Chondrocyte (in vitro differentiated cells): ENCODE results near the gene EME1. TPM values are rescaled to one million over a fixed set of nuclear protein-coding genes. Genes with fewer than 3 reads are reported as not detected.

Source experiments
- DNase-seq: peaks from one replicate; pipeline ENCODE4 v3.0.0; 2021; ENCODE audit warnings: mixed read lengths, low spot score
- H3K27ac Mint-ChIP-seq: one replicate; pipeline ENCODE4 v1.8.0; 2021; ENCODE audit warnings: mild to moderate bottlenecking, moderate library complexity, mixed read lengths; ENCODE audit not compliant: unreplicated experiment
- H3K27me3 Mint-ChIP-seq: 2 replicates; pipeline ENCODE4 v1.8.0; 2021; ENCODE audit warnings: low read depth, mixed read lengths
- H3K36me3 Mint-ChIP-seq: 2 replicates; pipeline ENCODE4 v1.8.0; 2021; ENCODE audit warnings: low read depth, mixed read lengths
- H3K4me1 Mint-ChIP-seq: 2 replicates; pipeline ENCODE4 v1.8.0; 2021; ENCODE audit warnings: low read depth, mild to moderate bottlenecking, mixed read lengths
- H3K4me3 Mint-ChIP-seq: one replicate; pipeline ENCODE4 v1.8.0; 2021; ENCODE audit warnings: mild to moderate bottlenecking, moderate library complexity, mixed read lengths; ENCODE audit not compliant: unreplicated experiment
- H3K9me3 Mint-ChIP-seq: 2 replicates; pipeline ENCODE4 v1.8.0; 2021; ENCODE audit warnings: low read depth, mixed read lengths
- CTCF ChIP-seq: fragments of 200-600 bp; sonication (generic); IDR thresholded peaks from 2 replicates; pipeline ENCODE4 v1.5.0; 2021; ENCODE audit warnings: antibody characterized with exemption, mild to moderate bottlenecking, moderate library complexity
- long read RNA-seq: library from polyadenylated mRNA; stranded (forward); transcript quantifications from one replicate; pipeline ENCODE4 v2.0.0, GENCODE V29; 2021
- total RNA-seq: library from RNA; stranded (reverse); gene quantifications from 3 replicates; pipeline ENCODE4 v1.2.1, GENCODE V29; 2021

Gene EME1
- 1.9 to 6.8 TPM (median 2.5 TPM) in 3 replicates for total RNA-seq
- long read RNA-seq, partial matches to known transcripts: 1 of 4 reads
- long read RNA-seq, other reads (novel, unspliced or antisense): 1 of 4 reads

- Mint-ChIP-seq H3K4me3 (peak within 1 kb of the TSS; percentile 100), H3K27me3 (no peaks in the 10 kb centered on the region), H3K4me1 (peaks cover 25% of the 10 kb centered on the region), H3K9me3 (no peaks in the 10 kb centered on the region), H3K27ac (peak within 1 kb of the TSS; percentile 100), H3K36me3 (peaks cover 9% of the 10 kb centered on the region)
- no peak for TF ChIP-seq CTCF
- DNase-seq: no peak
Observed at GRCh38 chr17:50372758-50373556, at the start of gene EME1, which contains the start of gene MRPL27. TSS of gene EME1 (plus strand) at chr17:50373229. CDS start at chr17:50375209, 1,980 bp downstream. TSS of gene MRPL27 (minus strand) at chr17:50373184. CDS start at chr17:50373170, 14 bp downstream.

GRCh38 chr17:50325906-50326305, 47.1 kb upstream of the EME1 start:
- Mint-ChIP-seq H3K27ac (no peak overlapping the region), H3K27me3 (no peaks in the 10 kb centered on the region)
- DNase-seq: no peak

GRCh38 chr17:50326831-50327364, 46.1 kb upstream of the EME1 start:
- Mint-ChIP-seq H3K36me3 (no peaks in the 10 kb centered on the region), H3K9me3 (no peaks in the 10 kb centered on the region), H3K27me3 (no peaks in the 10 kb centered on the region), H3K27ac (no peak overlapping the region), H3K4me3 (no peak overlapping the region), H3K4me1 (no peaks in the 10 kb centered on the region)
- TF ChIP-seq CTCF: no peak
- DNase-seq: no peak

More at GRCh38 chr17:50325906-50326305, 47.1 kb upstream of the EME1 start:
- TF ChIP-seq CTCF: no peak
- no peak overlapping the region for H3K4me3 Mint-ChIP-seq
- no peaks in the 10 kb centered on the region for H3K4me1 Mint-ChIP-seq
- no peaks in the 10 kb centered on the region for H3K36me3 Mint-ChIP-seq
- H3K9me3 Mint-ChIP-seq: no peaks in the 10 kb centered on the region

- Mint-ChIP-seq H3K36me3 (no peaks in the 10 kb centered on the region), H3K27ac (no peak overlapping the region), H3K4me1 (peaks cover 5% of the 10 kb centered on the region), H3K4me3 (no peak overlapping the region), H3K27me3 (no peaks in the 10 kb centered on the region), H3K9me3 (no peaks in the 10 kb centered on the region)
- DNase-seq: no peak
- no peak for TF ChIP-seq CTCF
Observed at GRCh38 chr17:50328363-50329325, 44.4 kb upstream of the EME1 start.

- DNase-seq: no peak
- Mint-ChIP-seq H3K27me3 (no peaks in the 10 kb centered on the region), H3K27ac (no peak overlapping the region), H3K4me1 (peaks cover 11% of the 10 kb centered on the region), H3K36me3 (no peaks in the 10 kb centered on the region), H3K9me3 (no peaks in the 10 kb centered on the region), H3K4me3 (no peak overlapping the region)
- TF ChIP-seq CTCF: no peak
Observed at GRCh38 chr17:50329716-50330115, 43.3 kb upstream of the EME1 start.
